HG03342 (cell line): ENCODE results near the gene BEND3.
"Not testable (repeated sequence)": the region's sequence is repeated elsewhere in the genome, so short reads cannot be mapped to it uniquely, and the experiment has no call there.

ENCODE experiments used
- ATAC-seq: cut with Tn5 transposase; IDR thresholded peaks from one replicate; pipeline ENCODE4 v1.9.1; 2021; ENCODE audit warnings: mild to moderate bottlenecking, moderate library complexity; ENCODE audit not compliant: unreplicated experiment

BEND3 gene

GRCh38 chr6:107121964-107122495 lies 6.7 kb upstream of the BEND3 start:
- ATAC-seq = no peak

GRCh38 chr6:107121266-107121665 lies 6.0 kb upstream of the BEND3 start:
- no peak for ATAC-seq

- no peak for ATAC-seq
Observed at GRCh38 chr6:107120404-107120803, 5.1 kb upstream of the BEND3 start.

GRCh38 chr6:107118976-107119375 lies 3.7 kb upstream of the BEND3 start:
- ATAC-seq = no peak

- ATAC-seq = not testable (repeated sequence)
Observed at GRCh38 chr6:107118540-107118939, 3.2 kb upstream of the BEND3 start.

- ATAC-seq = no peak
Observed at GRCh38 chr6:107116931-107117330, 1.6 kb upstream of the BEND3 start.

- ATAC-seq = no peak
Observed at GRCh38 chr6:107116328-107116892, 1.1 kb upstream of the BEND3 start.

- peak; percentile 29 for ATAC-seq
Observed at GRCh38 chr6:107115695-107116327, 496 bp upstream of the BEND3 start.

- peak; percentile 58 for ATAC-seq
Observed at GRCh38 chr6:107114213-107114925, 946 bp downstream of the BEND3 start.

GRCh38 chr6:107110200-107110599 lies 5.1 kb downstream of the BEND3 start:
- no peak for ATAC-seq

- ATAC-seq = no peak
Observed at GRCh38 chr6:107108201-107108890, 7.0 kb downstream of the BEND3 start.

GRCh38 chr6:107107791-107108190 lies 7.5 kb downstream of the BEND3 start:
- ATAC-seq = no peak

- ATAC-seq = no peak
Observed at GRCh38 chr6:107106165-107106564, 9.2 kb downstream of the BEND3 start.

- ATAC-seq = no peak
Observed at GRCh38 chr6:107105511-107106116, 9.7 kb downstream of the BEND3 start.

- ATAC-seq = no peak
Observed at GRCh38 chr6:107103082-107103481, 12.2 kb downstream of the BEND3 start.

GRCh38 chr6:107102414-107102805 lies 12.9 kb downstream of the BEND3 start:
- peak; percentile 51 for ATAC-seq

- ATAC-seq = no peak
Observed at GRCh38 chr6:107101686-107102413, 13.5 kb downstream of the BEND3 start.

GRCh38 chr6:107101211-107101610 lies 14.1 kb downstream of the BEND3 start:
- ATAC-seq = no peak

GRCh38 chr6:107098436-107099307 lies 16.6 kb downstream of the BEND3 start:
- ATAC-seq = no peak
